Thyroid gland (tissue), 4 donors: ENCODE data around the gene TMEM132D. TPM values are rescaled to one million over a fixed set of nuclear protein-coding genes. Genes with fewer than 3 reads are reported as not detected.

ENCODE experiments used
- DNase-seq, 2 donors: peaks; one replicate each; pipeline ENCODE4 v3.0.0-alpha.2; 2019
- H3K27ac ChIP-seq, 3 donors: fragments of 200-600 bp; sonication (generic); 1 replicate in 2 of 3; 2 replicates in 1 of 3; pipeline ENCODE4 v1.5.1; 2016 to 2019; ENCODE audit warnings: mild to moderate bottlenecking in 1 of 3, moderate library complexity in 1 of 3
- H3K27me3 ChIP-seq: fragments of 200-600 bp; sonication (generic); one replicate; pipeline ENCODE4 v1.5.1; 2019
- H3K36me3 ChIP-seq, 2 donors: fragments of 200-600 bp; sonication (generic); one replicate each; pipeline ENCODE4 v1.5.1; 2016 to 2019
- H3K4me1 ChIP-seq, 2 donors: fragments of 200-600 bp; sonication (generic); one replicate each; pipeline ENCODE4 v1.5.1; 2017 to 2019
- H3K4me3 ChIP-seq, 3 donors: fragments of 200-600 bp; sonication (generic); replicated peaks in 1 of 3; 1 replicate in 2 of 3; 2 replicates in 1 of 3; pipeline ENCODE4 v1.5.1; 2016; ENCODE audit warnings: mild to moderate bottlenecking in 1 of 3
- H3K9me3 ChIP-seq: fragments of 200-600 bp; sonication (generic); one replicate; pipeline ENCODE4 v1.5.1; 2017
- CTCF ChIP-seq, 6 experiments: fragments of 200-600 bp in 3 of 6; fragments of 450-650 bp in 3 of 6; sonication (generic) in 3 of 6; IDR thresholded peaks; one replicate each; pipeline ENCODE4 v1.5.1; 2016 to 2019; ENCODE audit warnings: antibody characterized with exemption in 6 of 6, mild to moderate bottlenecking in 2 of 6, inconsistent platforms in 1 of 6, moderate library complexity in 1 of 6
- POLR2A ChIP-seq, 2 donors: fragments of 450-650 bp; IDR thresholded peaks; one replicate each; pipeline ENCODE4 v1.6.1; 2017; ENCODE audit warnings: antibody characterized with exemption in 2 of 2, mild to moderate bottlenecking in 2 of 2, moderate library complexity in 1 of 2
- WGBS, 2 donors: methylation state at CpG; one replicate each; pipeline ENCODE4 v1.1.5; 2017; 5-methylcytosine and 5-hydroxymethylcytosine counted together
- intact Hi-C: fragments of 100-400 bp; cut with DNase I; formaldehyde crosslinking; loops from one replicate; pipeline ENCODE4 v1.15.1; 2023
- total RNA-seq, 4 donors: library from RNA; depleted of rRNA; stranded (reverse); fragments of >200 nt; gene quantifications; one replicate each; pipeline ENCODE4 v1.2.3, GENCODE V29; 2016

The TMEM132D gene
- total RNA-seq, 4 donors from 2014 or later = not detected

- DNase-seq = no peak
- Histone ChIP-seq H3K4me1 (no peaks in the 10 kb centered on the region), H3K9me3 (no peaks in the 10 kb centered on the region), H3K27ac (no peak overlapping the region), H3K36me3 (no peaks in the 10 kb centered on the region), H3K4me3 (no peak overlapping the region), H3K27me3 (no peaks in the 10 kb centered on the region)
- TF ChIP-seq CTCF (IDR thresholded peaks at IDR 0.05) (no peak), POLR2A (IDR thresholded peaks at IDR 0.05) (no peak)
- 80 to 82% methylated on average over 8 of the region's 8 CpGs for WGBS, 2 donors
- intact Hi-C loops = no loop called here
Measured at GRCh38 chr12:129300011-129300410, 603.8 kb downstream of the TMEM132D start.

- no peak for DNase-seq
- Histone ChIP-seq H3K4me3 (no peak overlapping the region), H3K27ac (no peak overlapping the region), H3K36me3 (no peaks in the 10 kb centered on the region), H3K4me1 (no peaks in the 10 kb centered on the region), H3K9me3 (no peaks in the 10 kb centered on the region), H3K27me3 (no peaks in the 10 kb centered on the region)
- TF ChIP-seq CTCF (IDR thresholded peaks at IDR 0.05) (no peak), POLR2A (IDR thresholded peaks at IDR 0.05) (no peak)
- 77 to 84% methylated on average over 5 of the region's 5 CpGs for WGBS, 2 donors
- intact Hi-C loops = no loop called here
Measured at GRCh38 chr12:129298921-129299320, 604.9 kb downstream of the TMEM132D start.

- intact Hi-C loops = no loop called here
- Histone ChIP-seq H3K36me3 (no peaks in the 10 kb centered on the region), H3K27ac (no peak overlapping the region), H3K27me3 (no peaks in the 10 kb centered on the region), H3K9me3 (no peaks in the 10 kb centered on the region), H3K4me1 (no peaks in the 10 kb centered on the region), H3K4me3 (no peak overlapping the region)
- DNase-seq = no peak
- TF ChIP-seq POLR2A (IDR thresholded peaks at IDR 0.05) = no peak
- no peak for TF ChIP-seq CTCF (IDR thresholded peaks at IDR 0.05)
Measured at GRCh38 chr12:129296671-129297070, 607.2 kb downstream of the TMEM132D start.

GRCh38 chr12:129294868-129295267 lies 609.0 kb downstream of the TMEM132D start:
- H3K27me3 ChIP-seq = no peaks in the 10 kb centered on the region
- WGBS, 2 donors = 86 to 97% methylated on average over 7 of the region's 7 CpGs
- H3K27ac ChIP-seq = no peak overlapping the region
- H3K9me3 ChIP-seq = no peaks in the 10 kb centered on the region
- no peak overlapping the region for H3K4me3 ChIP-seq
- TF ChIP-seq POLR2A (IDR thresholded peaks at IDR 0.05) (no peak), CTCF (IDR thresholded peaks at IDR 0.05) (no peak)
- no peaks in the 10 kb centered on the region for H3K36me3 ChIP-seq
- intact Hi-C loops = no loop called here
- H3K4me1 ChIP-seq = no peaks in the 10 kb centered on the region
- no peak for DNase-seq

DNA sequence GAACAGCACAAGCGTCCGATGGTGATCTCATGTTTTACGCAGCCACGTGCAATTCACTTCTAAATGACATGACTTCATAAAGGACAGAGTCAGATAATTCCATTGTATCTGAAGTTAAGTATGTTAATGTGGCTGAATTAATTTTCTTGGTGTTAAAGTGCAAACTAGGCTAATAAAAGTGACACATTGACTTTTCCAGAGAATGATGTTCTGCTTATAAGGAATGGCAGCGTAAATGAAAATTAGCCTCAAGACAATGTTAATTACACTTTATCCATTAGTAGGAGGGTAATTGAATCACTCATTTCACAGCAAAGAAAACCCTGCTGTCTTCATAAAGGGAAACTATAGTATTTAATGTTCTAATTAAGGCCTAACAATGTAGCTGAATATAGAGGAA lies 624.1 kb downstream of the TMEM132D start:
- H3K9me3 ChIP-seq = no peaks in the 10 kb centered on the region
- H3K4me3 ChIP-seq = no peak overlapping the region
- no peaks in the 10 kb centered on the region for H3K27me3 ChIP-seq
- TF ChIP-seq CTCF (IDR thresholded peaks at IDR 0.05) (no peak), POLR2A (IDR thresholded peaks at IDR 0.05) (no peak)
- no peak overlapping the region for H3K27ac ChIP-seq
- DNase-seq = no peak
- no peaks in the 10 kb centered on the region for H3K4me1 ChIP-seq
- H3K36me3 ChIP-seq = no peaks in the 10 kb centered on the region
- intact Hi-C loops = no loop called here
- 90 to 91% methylated on average over 5 of the region's 5 CpGs for WGBS, 2 donors
